ENCODE results near the gene RHOT1. TPM values are rescaled to one million over a fixed set of nuclear protein-coding genes. Genes with fewer than 3 reads are reported as not detected.
A peak's percentile ranks its signal among the peaks of the same experiment; 100 is the strongest.
"Not testable (repeated sequence)": the region's sequence is repeated elsewhere in the genome, so short reads cannot be mapped to it uniquely, and the experiment has no call there.

Gene RHOT1
- total RNA-seq, 3 donors from 2014 or later (not counting 1 experiment from before 2014, with no cell fraction given), result 25.1 to 32.7 (median 28.3) TPM

DNA sequence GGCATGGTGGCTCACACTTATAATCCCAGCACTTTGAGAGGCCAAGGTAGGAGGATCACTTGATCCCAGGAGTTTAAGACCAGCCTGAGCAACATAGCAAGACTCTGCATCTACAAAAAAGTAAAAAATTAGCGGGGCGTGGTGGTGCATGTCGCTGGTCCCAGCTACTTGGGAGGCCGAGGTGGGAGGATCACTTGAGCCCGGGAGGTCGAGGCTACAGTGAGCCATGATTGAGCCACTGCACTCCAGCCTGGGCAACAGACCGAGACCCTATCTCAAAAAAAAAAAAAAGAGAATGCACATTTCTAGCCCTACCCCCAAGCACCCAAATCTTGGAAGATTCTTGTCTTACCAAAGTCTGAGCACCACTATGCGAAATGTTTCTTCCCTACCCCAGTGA lies 15.6 kb upstream of the RHOT1 start:
- H3K27me3 Mint-ChIP-seq (ENCODE audit: low read depth in 2 of 2), result no peaks in the 10 kb centered on the region
- Histone ChIP-seq H3K36me3 (ENCODE audit: control insufficient read depth, insufficient read depth, low read length) (no peaks in the 10 kb centered on the region), H3K27ac (ENCODE audit: low read length) (peak overlapping the region; percentile 74), H3K27me3 (ENCODE audit: control insufficient read depth, insufficient read depth, low read length) (no peaks in the 10 kb centered on the region), H3K4me3 (ENCODE audit: low read length) (peak overlapping the region; percentile 63), H3K4me1 (ENCODE audit: control insufficient read depth, insufficient read depth, low read length) (peaks cover 16% of the 10 kb centered on the region), H3K9me3 (ENCODE audit: control insufficient read depth, insufficient read depth, low read length) (no peaks in the 10 kb centered on the region)
- WGBS (ENCODE audit: insufficient coverage), result over 99% methylated on average over 8 of the region's 8 CpGs
- TF ChIP-seq, protein P1, sequence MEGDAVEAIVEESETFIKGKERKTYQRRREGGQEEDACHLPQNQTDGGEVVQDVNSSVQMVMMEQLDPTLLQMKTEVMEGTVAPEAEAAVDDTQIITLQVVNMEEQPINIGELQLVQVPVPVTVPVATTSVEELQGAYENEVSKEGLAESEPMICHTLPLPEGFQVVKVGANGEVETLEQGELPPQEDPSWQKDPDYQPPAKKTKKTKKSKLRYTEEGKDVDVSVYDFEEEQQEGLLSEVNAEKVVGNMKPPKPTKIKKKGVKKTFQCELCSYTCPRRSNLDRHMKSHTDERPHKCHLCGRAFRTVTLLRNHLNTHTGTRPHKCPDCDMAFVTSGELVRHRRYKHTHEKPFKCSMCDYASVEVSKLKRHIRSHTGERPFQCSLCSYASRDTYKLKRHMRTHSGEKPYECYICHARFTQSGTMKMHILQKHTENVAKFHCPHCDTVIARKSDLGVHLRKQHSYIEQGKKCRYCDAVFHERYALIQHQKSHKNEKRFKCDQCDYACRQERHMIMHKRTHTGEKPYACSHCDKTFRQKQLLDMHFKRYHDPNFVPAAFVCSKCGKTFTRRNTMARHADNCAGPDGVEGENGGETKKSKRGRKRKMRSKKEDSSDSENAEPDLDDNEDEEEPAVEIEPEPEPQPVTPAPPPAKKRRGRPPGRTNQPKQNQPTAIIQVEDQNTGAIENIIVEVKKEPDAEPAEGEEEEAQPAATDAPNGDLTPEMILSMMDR (IDR thresholded peaks at IDR 0.05), result no peak
- H3K9me3 Mint-ChIP-seq, result no peaks in the 10 kb centered on the region
- H3K4me1 Mint-ChIP-seq, result peaks cover 14 to 28% of the 10 kb centered on the region in 2 donors
- no peak for DNase-seq
- ATAC-seq, result no peak
- H3K4me3 Mint-ChIP-seq, result peak overlapping the region; percentile 98
- intact Hi-C loops (cut with micrococcal nuclease), result no loop called here
- peak overlapping the region; percentile 92 to 97 for H3K27ac Mint-ChIP-seq
- H3K36me3 Mint-ChIP-seq, result no peaks in the 10 kb centered on the region

GRCh38 chr17:32127158-32127897 lies 15.0 kb upstream of the RHOT1 start:
- no peaks in the 10 kb centered on the region for H3K27me3 Mint-ChIP-seq (ENCODE audit: low read depth in 2 of 2)
- Histone ChIP-seq H3K36me3 (ENCODE audit: control insufficient read depth, insufficient read depth, low read length) (no peaks in the 10 kb centered on the region), H3K27me3 (ENCODE audit: control insufficient read depth, insufficient read depth, low read length) (no peaks in the 10 kb centered on the region), H3K4me3 (ENCODE audit: low read length) (peak overlapping the region; percentile 63), H3K4me1 (ENCODE audit: control insufficient read depth, insufficient read depth, low read length) (peaks cover 16% of the 10 kb centered on the region), H3K27ac (ENCODE audit: low read length) (peak overlapping the region; percentile 74), H3K9me3 (ENCODE audit: control insufficient read depth, insufficient read depth, low read length) (no peaks in the 10 kb centered on the region)
- DNase-seq, result peak; percentile 69 to 87
- H3K36me3 Mint-ChIP-seq, result no peaks in the 10 kb centered on the region
- H3K4me1 Mint-ChIP-seq, result peaks cover 14 to 28% of the 10 kb centered on the region in 2 donors
- TF ChIP-seq, protein P1 (IDR thresholded peaks at IDR 0.05), result no peak
- intact Hi-C loops (cut with micrococcal nuclease), result no loop called here
- WGBS (ENCODE audit: insufficient coverage), result 0% methylated on average over 25 of the region's 25 CpGs
- H3K9me3 Mint-ChIP-seq, result no peaks in the 10 kb centered on the region
- H3K4me3 Mint-ChIP-seq, result peak overlapping the region; percentile 98
- H3K27ac Mint-ChIP-seq, result peak overlapping the region; percentile 92 to 97
- ATAC-seq, result peak; percentile 97 to 99 (median 97)

- Mint-ChIP-seq H3K4me1 (peaks cover 14 to 28% of the 10 kb centered on the region in 2 donors), H3K4me3 (peak overlapping the region; percentile 98), H3K27ac (peak overlapping the region; percentile 92 to 97)
- H3K27me3 ChIP-seq (ENCODE audit: control insufficient read depth, insufficient read depth, low read length); H3K27me3 Mint-ChIP-seq (ENCODE audit: low read depth in 2 of 2); intact Hi-C loops (cut with micrococcal nuclease); ATAC-seq; DNase-seq; H3K4me3 ChIP-seq (ENCODE audit: low read length); H3K9me3 Mint-ChIP-seq; H3K27ac ChIP-seq (ENCODE audit: low read length); H3K36me3 Mint-ChIP-seq; H3K9me3 ChIP-seq (ENCODE audit: control insufficient read depth, insufficient read depth, low read length); H3K36me3 ChIP-seq (ENCODE audit: control insufficient read depth, insufficient read depth, low read length): not testable (repeated sequence)
- 83% methylated on average over 7 of the region's 7 CpGs for WGBS (ENCODE audit: insufficient coverage)
- H3K4me1 ChIP-seq (ENCODE audit: control insufficient read depth, insufficient read depth, low read length), result peaks cover 16% of the 10 kb centered on the region
Observed at GRCh38 chr17:32128470-32128869, 13.8 kb upstream of the RHOT1 start.

DNA sequence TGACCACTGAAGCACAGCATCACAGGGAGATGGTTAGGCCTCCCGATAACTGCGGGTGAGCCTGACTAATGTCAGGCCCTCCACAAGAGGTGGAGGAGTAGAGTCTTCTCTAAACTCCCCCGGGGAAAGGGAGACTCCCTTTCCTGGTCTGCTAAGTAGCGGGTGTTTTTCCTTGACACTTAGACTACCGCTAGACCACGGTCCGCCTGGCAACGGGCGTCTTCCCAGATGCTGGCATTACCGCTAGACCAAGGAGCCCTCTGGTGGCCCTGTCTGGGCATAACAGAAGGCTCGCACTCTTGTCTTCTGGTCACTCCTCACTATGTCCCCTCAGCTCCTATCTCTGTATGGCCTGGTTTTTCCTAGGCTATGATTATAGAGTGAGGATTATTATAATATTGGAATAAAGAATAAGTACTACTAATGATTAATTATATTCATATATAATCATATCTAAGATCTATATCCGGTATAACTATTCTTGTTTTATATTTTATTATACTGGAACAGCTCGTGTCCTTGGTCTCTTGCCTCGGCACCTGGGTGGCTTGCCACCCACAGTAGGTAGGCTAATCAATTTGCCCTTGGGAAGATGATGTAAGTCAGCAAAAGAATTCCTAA lies 6.7 kb upstream of the RHOT1 start:
- H3K27ac ChIP-seq (ENCODE audit: low read length); H3K9me3 ChIP-seq (ENCODE audit: control insufficient read depth, insufficient read depth, low read length); H3K36me3 ChIP-seq (ENCODE audit: control insufficient read depth, insufficient read depth, low read length); H3K4me1 Mint-ChIP-seq; H3K9me3 Mint-ChIP-seq; H3K27me3 Mint-ChIP-seq (ENCODE audit: low read depth in 2 of 2); ATAC-seq; H3K4me1 ChIP-seq (ENCODE audit: control insufficient read depth, insufficient read depth, low read length); H3K4me3 ChIP-seq (ENCODE audit: low read length); H3K4me3 Mint-ChIP-seq; H3K36me3 Mint-ChIP-seq; H3K27me3 ChIP-seq (ENCODE audit: control insufficient read depth, insufficient read depth, low read length): not testable (repeated sequence)
- H3K27ac Mint-ChIP-seq, result peak overlapping the region in 1 of 2 donors; percentile 11
- WGBS (ENCODE audit: insufficient coverage), result 76% methylated on average over 7 of the region's 14 CpGs
- intact Hi-C loops (cut with micrococcal nuclease), result loop anchor here (5.0 kb wide), 1 partner anchor 68 kb away; no protein-coding TSS in a partner anchor
- DNase-seq, result peak in 1 of 2 donors; percentile 21
- TF ChIP-seq, protein P1 (IDR thresholded peaks at IDR 0.05), result peak; percentile 45
